ENCODE data around the gene RMND5A.
"Not testable (repeated sequence)": the region's sequence is repeated elsewhere in the genome, so short reads cannot be mapped to it uniquely, and the experiment has no call there.

Gene RMND5A

GRCh38 chr2:86719263-86719636 lies 841 bp upstream of the RMND5A start:
- H3K9me3 ChIP-seq (ENCODE audit: control insufficient read depth, low read length); H3K4me1 ChIP-seq (ENCODE audit: control insufficient read depth, insufficient read depth, low read length); DNase-seq (ENCODE audit: low read depth); H3K27me3 ChIP-seq (replicated peaks; ENCODE audit: control insufficient read depth, insufficient read depth, low read length); H3K36me3 ChIP-seq (ENCODE audit: control insufficient read depth, insufficient read depth, low read length, severe bottlenecking): not testable (repeated sequence)
- Histone ChIP-seq H3K9ac (ENCODE audit: low read length) (peak overlapping the region; percentile 83), H3K4me3 (ENCODE audit: low read length) (peak overlapping the region; percentile 69)

- Histone ChIP-seq H3K4me3 (ENCODE audit: low read length) (peak overlapping the region; percentile 82), H3K9ac (ENCODE audit: low read length) (peak overlapping the region; percentile 83)
- H3K9me3 ChIP-seq (ENCODE audit: control insufficient read depth, low read length); H3K27me3 ChIP-seq (replicated peaks; ENCODE audit: control insufficient read depth, insufficient read depth, low read length); H3K36me3 ChIP-seq (ENCODE audit: control insufficient read depth, insufficient read depth, low read length, severe bottlenecking); H3K4me1 ChIP-seq (ENCODE audit: control insufficient read depth, insufficient read depth, low read length): not testable (repeated sequence)
- DNase-seq (ENCODE audit: low read depth): peak; percentile 56
These were observed 639 bp downstream of the RMND5A start for GRCh38 chr2:86720540-86721320.

- not testable (repeated sequence) for H3K9me3 ChIP-seq (ENCODE audit: control insufficient read depth, low read length); H3K4me1 ChIP-seq (ENCODE audit: control insufficient read depth, insufficient read depth, low read length); H3K9ac ChIP-seq (ENCODE audit: low read length); H3K4me3 ChIP-seq (ENCODE audit: low read length); DNase-seq (ENCODE audit: low read depth); H3K27me3 ChIP-seq (replicated peaks; ENCODE audit: control insufficient read depth, insufficient read depth, low read length); H3K36me3 ChIP-seq (ENCODE audit: control insufficient read depth, insufficient read depth, low read length, severe bottlenecking)
These were observed 5.6 kb downstream of the RMND5A start for GRCh38 chr2:86725706-86726105.

GRCh38 chr2:86732040-86732525 lies 12.0 kb downstream of the RMND5A start:
- not testable (repeated sequence) for H3K9ac ChIP-seq (ENCODE audit: low read length); H3K4me3 ChIP-seq (ENCODE audit: low read length); H3K9me3 ChIP-seq (ENCODE audit: control insufficient read depth, low read length); H3K4me1 ChIP-seq (ENCODE audit: control insufficient read depth, insufficient read depth, low read length); H3K27me3 ChIP-seq (replicated peaks; ENCODE audit: control insufficient read depth, insufficient read depth, low read length); H3K36me3 ChIP-seq (ENCODE audit: control insufficient read depth, insufficient read depth, low read length, severe bottlenecking); DNase-seq (ENCODE audit: low read depth)

- H3K9me3 ChIP-seq (ENCODE audit: control insufficient read depth, low read length); H3K36me3 ChIP-seq (ENCODE audit: control insufficient read depth, insufficient read depth, low read length, severe bottlenecking); DNase-seq (ENCODE audit: low read depth); H3K4me1 ChIP-seq (ENCODE audit: control insufficient read depth, insufficient read depth, low read length); H3K9ac ChIP-seq (ENCODE audit: low read length); H3K27me3 ChIP-seq (replicated peaks; ENCODE audit: control insufficient read depth, insufficient read depth, low read length); H3K4me3 ChIP-seq (ENCODE audit: low read length): not testable (repeated sequence)
These were observed 12.7 kb downstream of the RMND5A start for GRCh38 chr2:86732837-86733236.

- not testable (repeated sequence) for H3K4me1 ChIP-seq (ENCODE audit: control insufficient read depth, insufficient read depth, low read length); H3K27me3 ChIP-seq (replicated peaks; ENCODE audit: control insufficient read depth, insufficient read depth, low read length); H3K9me3 ChIP-seq (ENCODE audit: control insufficient read depth, low read length); H3K36me3 ChIP-seq (ENCODE audit: control insufficient read depth, insufficient read depth, low read length, severe bottlenecking); DNase-seq (ENCODE audit: low read depth); H3K4me3 ChIP-seq (ENCODE audit: low read length); H3K9ac ChIP-seq (ENCODE audit: low read length)
These were observed 13.4 kb downstream of the RMND5A start for GRCh38 chr2:86733528-86733927.

- DNase-seq (ENCODE audit: low read depth); H3K4me1 ChIP-seq (ENCODE audit: control insufficient read depth, insufficient read depth, low read length); H3K9me3 ChIP-seq (ENCODE audit: control insufficient read depth, low read length); H3K36me3 ChIP-seq (ENCODE audit: control insufficient read depth, insufficient read depth, low read length, severe bottlenecking); H3K27me3 ChIP-seq (replicated peaks; ENCODE audit: control insufficient read depth, insufficient read depth, low read length); H3K9ac ChIP-seq (ENCODE audit: low read length); H3K4me3 ChIP-seq (ENCODE audit: low read length): not testable (repeated sequence)
These were observed 14.8 kb downstream of the RMND5A start for GRCh38 chr2:86734896-86735295.

- H3K9ac ChIP-seq (ENCODE audit: low read length); H3K4me3 ChIP-seq (ENCODE audit: low read length); H3K4me1 ChIP-seq (ENCODE audit: control insufficient read depth, insufficient read depth, low read length); H3K36me3 ChIP-seq (ENCODE audit: control insufficient read depth, insufficient read depth, low read length, severe bottlenecking); H3K27me3 ChIP-seq (replicated peaks; ENCODE audit: control insufficient read depth, insufficient read depth, low read length); H3K9me3 ChIP-seq (ENCODE audit: control insufficient read depth, low read length); DNase-seq (ENCODE audit: low read depth): not testable (repeated sequence)
These were observed 19.4 kb downstream of the RMND5A start for GRCh38 chr2:86739485-86739884.

GRCh38 chr2:86739889-86740288 lies 19.8 kb downstream of the RMND5A start:
- H3K4me3 ChIP-seq (ENCODE audit: low read length); H3K9ac ChIP-seq (ENCODE audit: low read length); H3K27me3 ChIP-seq (replicated peaks; ENCODE audit: control insufficient read depth, insufficient read depth, low read length); H3K9me3 ChIP-seq (ENCODE audit: control insufficient read depth, low read length); H3K36me3 ChIP-seq (ENCODE audit: control insufficient read depth, insufficient read depth, low read length, severe bottlenecking); DNase-seq (ENCODE audit: low read depth); H3K4me1 ChIP-seq (ENCODE audit: control insufficient read depth, insufficient read depth, low read length): not testable (repeated sequence)

- H3K9me3 ChIP-seq (ENCODE audit: control insufficient read depth, low read length); H3K27me3 ChIP-seq (replicated peaks; ENCODE audit: control insufficient read depth, insufficient read depth, low read length); DNase-seq (ENCODE audit: low read depth); H3K9ac ChIP-seq (ENCODE audit: low read length); H3K36me3 ChIP-seq (ENCODE audit: control insufficient read depth, insufficient read depth, low read length, severe bottlenecking); H3K4me1 ChIP-seq (ENCODE audit: control insufficient read depth, insufficient read depth, low read length); H3K4me3 ChIP-seq (ENCODE audit: low read length): not testable (repeated sequence)
These were observed 21.9 kb downstream of the RMND5A start for GRCh38 chr2:86741889-86742498.

- Histone ChIP-seq H3K9me3 (ENCODE audit: control insufficient read depth, low read length) (no peaks in the 10 kb centered on the region), H3K27me3 (replicated peaks; ENCODE audit: control insufficient read depth, insufficient read depth, low read length) (no peaks in the 10 kb centered on the region), H3K4me1 (ENCODE audit: control insufficient read depth, insufficient read depth, low read length) (peaks cover 5% of the 10 kb centered on the region), H3K4me3 (ENCODE audit: low read length) (no peak overlapping the region), H3K36me3 (ENCODE audit: control insufficient read depth, insufficient read depth, low read length, severe bottlenecking) (peaks cover 4% of the 10 kb centered on the region), H3K9ac (ENCODE audit: low read length) (no peak overlapping the region)
- no peak for DNase-seq (ENCODE audit: low read depth)
These were observed 24.1 kb downstream of the RMND5A start for GRCh38 chr2:86744152-86744551.

- Histone ChIP-seq H3K36me3 (ENCODE audit: control insufficient read depth, insufficient read depth, low read length, severe bottlenecking) (peaks cover 14% of the 10 kb centered on the region), H3K27me3 (replicated peaks; ENCODE audit: control insufficient read depth, insufficient read depth, low read length) (no peaks in the 10 kb centered on the region), H3K9ac (ENCODE audit: low read length) (no peak overlapping the region), H3K9me3 (ENCODE audit: control insufficient read depth, low read length) (peaks cover 14% of the 10 kb centered on the region), H3K4me1 (ENCODE audit: control insufficient read depth, insufficient read depth, low read length) (peaks cover 5% of the 10 kb centered on the region), H3K4me3 (ENCODE audit: low read length) (no peak overlapping the region)
- DNase-seq (ENCODE audit: low read depth): no peak
These were observed 26.8 kb downstream of the RMND5A start for GRCh38 chr2:86746939-86747338.
